Measurements from ENCODE around the gene SLC66A3.

Gene SLC66A3

GRCh38 chr2:11220445-11220844 is 65.2 kb downstream of the SLC66A3 start:
- no peak for FAIRE-seq

- no peak for FAIRE-seq
Measured at GRCh38 chr2:11222845-11223244, 67.6 kb downstream of the SLC66A3 start.

- FAIRE-seq: no peak
Measured at GRCh38 chr2:11224887-11225286, 69.6 kb downstream of the SLC66A3 start.

- FAIRE-seq: no peak
Measured at GRCh38 chr2:11227595-11227994, 72.3 kb downstream of the SLC66A3 start.
